Testis (tissue), 2 donors: ENCODE measurements around the gene CACNB1.

Experiments
- CTCF ChIP-seq, 3 experiments: fragments of 450-650 bp in 2 of 3; fragments of 200-600 bp in 1 of 3; sonication (generic) in 1 of 3; IDR thresholded peaks; one replicate each; pipeline ENCODE4 v1.5.1; 2016 to 2019; ENCODE audit warnings: antibody characterized with exemption in 3 of 3, mild to moderate bottlenecking in 2 of 3, moderate library complexity in 1 of 3
- POLR2A ChIP-seq: fragments of 450-650 bp; IDR thresholded peaks from one replicate; pipeline ENCODE4 v1.6.1; 2017; ENCODE audit warnings: antibody characterized with exemption, mild to moderate bottlenecking, moderate library complexity

GRCh38 chr17:39134878-39135277 is 62.6 kb downstream of the CACNB1 start:
- TF ChIP-seq CTCF (IDR thresholded peaks at IDR 0.05), result no peak
- TF ChIP-seq POLR2A, result no peak
